Vagina (tissue), 2 donors: ENCODE measurements around the gene JAKMIP3.

Source experiments
- POLR2A ChIP-seq, 2 donors: fragments of 450-650 bp; IDR thresholded peaks; one replicate each; pipeline ENCODE4 v1.6.1; 2017; ENCODE audit warnings: antibody characterized with exemption in 2 of 2, mild to moderate bottlenecking in 2 of 2, moderate library complexity in 2 of 2
- TF ChIP-seq, protein P1 (sequence below), 3 experiments: fragments of 450-650 bp in 2 of 3; fragments of 200-600 bp in 1 of 3; sonication (generic) in 1 of 3; IDR thresholded peaks; one replicate each; pipeline ENCODE4 v1.5.1; 2017 to 2019; ENCODE audit warnings: antibody characterized with exemption in 3 of 3, mild to moderate bottlenecking in 2 of 3, moderate library complexity in 2 of 3

DNA sequence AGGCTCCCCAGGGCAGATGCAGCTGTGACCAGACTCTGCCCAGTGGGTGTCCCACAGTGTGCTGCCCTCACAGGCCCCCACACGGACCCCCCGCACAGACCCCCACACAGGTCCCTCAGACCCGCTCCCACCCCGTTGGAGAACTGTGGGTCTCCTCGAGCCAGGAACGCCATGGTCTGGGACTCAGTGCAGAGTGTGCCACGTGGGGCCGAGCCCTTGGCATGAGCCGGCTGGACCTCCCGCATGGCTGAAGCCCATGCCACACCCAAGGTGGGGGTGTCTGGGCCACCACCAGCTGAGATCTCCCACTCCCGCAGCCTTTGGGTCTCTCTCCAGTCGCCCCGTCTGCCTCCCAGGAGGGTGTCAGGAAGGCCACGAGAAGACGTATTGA lies 34.3 kb downstream of the JAKMIP3 start:
- TF ChIP-seq POLR2A (IDR thresholded peaks at IDR 0.05) = no peak
- TF ChIP-seq, protein P1, sequence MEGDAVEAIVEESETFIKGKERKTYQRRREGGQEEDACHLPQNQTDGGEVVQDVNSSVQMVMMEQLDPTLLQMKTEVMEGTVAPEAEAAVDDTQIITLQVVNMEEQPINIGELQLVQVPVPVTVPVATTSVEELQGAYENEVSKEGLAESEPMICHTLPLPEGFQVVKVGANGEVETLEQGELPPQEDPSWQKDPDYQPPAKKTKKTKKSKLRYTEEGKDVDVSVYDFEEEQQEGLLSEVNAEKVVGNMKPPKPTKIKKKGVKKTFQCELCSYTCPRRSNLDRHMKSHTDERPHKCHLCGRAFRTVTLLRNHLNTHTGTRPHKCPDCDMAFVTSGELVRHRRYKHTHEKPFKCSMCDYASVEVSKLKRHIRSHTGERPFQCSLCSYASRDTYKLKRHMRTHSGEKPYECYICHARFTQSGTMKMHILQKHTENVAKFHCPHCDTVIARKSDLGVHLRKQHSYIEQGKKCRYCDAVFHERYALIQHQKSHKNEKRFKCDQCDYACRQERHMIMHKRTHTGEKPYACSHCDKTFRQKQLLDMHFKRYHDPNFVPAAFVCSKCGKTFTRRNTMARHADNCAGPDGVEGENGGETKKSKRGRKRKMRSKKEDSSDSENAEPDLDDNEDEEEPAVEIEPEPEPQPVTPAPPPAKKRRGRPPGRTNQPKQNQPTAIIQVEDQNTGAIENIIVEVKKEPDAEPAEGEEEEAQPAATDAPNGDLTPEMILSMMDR (IDR thresholded peaks at IDR 0.05) = no peak
